Activated CD4-positive, alpha-beta T cell treated with anti-CD3 and anti-CD28 coated beads for 1 hour (primary cell): Measurements from ENCODE around the gene MICAL3.
"Not testable (repeated sequence)": the region's sequence is repeated elsewhere in the genome, so short reads cannot be mapped to it uniquely, and the experiment has no call there.

ENCODE experiments used
- DNase-seq: peaks from one replicate; pipeline ENCODE4 v3.0.0-alpha.2; 2020

The MICAL3 gene

GRCh38 chr22:18059991-18060390 is 35.6 kb upstream of the MICAL3 start:
- no peak for DNase-seq

DNA sequence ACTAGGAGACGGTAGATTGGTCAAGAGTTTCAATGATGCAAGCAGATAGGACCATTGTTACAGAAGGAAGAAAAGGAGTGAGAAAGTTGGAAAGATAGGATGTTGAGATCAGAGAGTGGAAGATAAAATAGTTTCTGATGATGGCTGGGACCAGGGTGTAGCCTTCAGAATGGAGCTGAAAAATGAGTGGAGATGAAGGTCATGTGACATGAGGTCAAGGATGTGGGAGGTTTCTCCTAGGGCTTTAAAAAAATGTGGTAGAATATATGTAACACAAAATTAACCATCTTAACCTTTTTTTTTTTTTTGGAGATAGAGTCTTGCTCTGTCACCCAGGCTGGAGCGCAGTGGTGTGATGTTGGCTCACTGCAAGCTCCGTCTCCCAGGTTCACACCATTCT is 35.1 kb upstream of the MICAL3 start:
- no peak for DNase-seq

GRCh38 chr22:18059094-18059417 is 34.7 kb upstream of the MICAL3 start:
- DNase-seq, result no peak

GRCh38 chr22:18058371-18059093 is 34.2 kb upstream of the MICAL3 start:
- no peak for DNase-seq

DNA sequence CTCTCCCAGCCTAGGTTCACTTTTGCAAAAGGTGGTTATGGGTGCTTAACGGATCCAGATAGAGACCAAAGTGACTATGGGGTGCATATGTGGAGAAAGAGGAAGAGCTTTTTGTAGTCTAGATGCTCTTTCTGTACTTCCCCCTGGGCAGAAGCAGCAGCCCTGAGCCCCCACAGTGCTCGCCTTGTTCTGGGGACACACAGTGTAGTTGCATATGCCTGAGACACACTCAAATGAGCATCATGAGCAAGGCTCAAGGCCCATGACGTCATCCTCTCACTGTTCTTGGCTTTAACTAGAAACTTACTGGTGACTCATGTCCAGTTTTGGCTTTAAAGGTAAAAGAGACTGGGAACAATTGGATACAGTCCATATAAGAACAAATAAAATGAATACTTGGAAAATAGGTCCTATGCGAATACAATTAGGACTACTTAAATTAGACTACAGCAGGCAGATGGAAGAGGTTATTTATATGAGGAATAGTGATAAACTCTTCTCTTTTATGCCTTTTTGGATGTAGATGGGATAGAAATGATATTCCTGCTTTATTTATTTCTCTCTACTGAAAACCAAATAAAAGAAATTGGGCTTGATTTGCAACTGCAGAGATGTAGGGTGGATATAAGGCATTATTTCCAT is 33.3 kb upstream of the MICAL3 start:
- DNase-seq, result no peak

- DNase-seq, result no peak
Observed at GRCh38 chr22:18056807-18057474, 32.6 kb upstream of the MICAL3 start.

GRCh38 chr22:18056161-18056666 is 31.9 kb upstream of the MICAL3 start:
- no peak for DNase-seq

DNA sequence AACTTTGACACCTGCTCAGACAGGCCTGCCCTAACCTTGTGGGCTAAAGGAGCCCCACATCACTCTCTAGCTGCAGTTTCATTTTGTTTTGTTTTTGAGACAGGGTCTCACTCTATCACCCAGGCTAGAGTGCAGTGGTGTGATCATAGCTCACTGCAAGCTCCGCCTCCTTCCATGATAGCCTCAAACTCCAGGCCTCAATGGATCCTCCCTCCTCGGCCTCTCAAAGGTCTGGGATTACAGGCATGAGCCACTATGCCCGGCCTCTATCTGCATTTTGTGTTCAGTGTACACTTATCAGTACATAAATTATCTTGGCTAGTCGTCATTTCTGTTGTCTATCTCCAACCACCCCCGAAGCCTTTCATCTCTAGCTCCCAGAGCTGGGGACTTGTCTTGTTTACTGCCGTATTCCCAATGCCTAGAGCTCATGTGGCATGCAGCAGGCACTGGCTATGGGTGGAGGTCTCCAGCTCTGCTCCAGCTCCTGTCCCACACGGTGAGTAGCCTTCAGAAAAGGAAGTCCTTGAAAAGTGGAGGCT is 31.3 kb upstream of the MICAL3 start:
- no peak for DNase-seq

- not testable (repeated sequence) for DNase-seq
Observed at GRCh38 chr22:18053216-18053946, 29.0 kb upstream of the MICAL3 start.

DNA sequence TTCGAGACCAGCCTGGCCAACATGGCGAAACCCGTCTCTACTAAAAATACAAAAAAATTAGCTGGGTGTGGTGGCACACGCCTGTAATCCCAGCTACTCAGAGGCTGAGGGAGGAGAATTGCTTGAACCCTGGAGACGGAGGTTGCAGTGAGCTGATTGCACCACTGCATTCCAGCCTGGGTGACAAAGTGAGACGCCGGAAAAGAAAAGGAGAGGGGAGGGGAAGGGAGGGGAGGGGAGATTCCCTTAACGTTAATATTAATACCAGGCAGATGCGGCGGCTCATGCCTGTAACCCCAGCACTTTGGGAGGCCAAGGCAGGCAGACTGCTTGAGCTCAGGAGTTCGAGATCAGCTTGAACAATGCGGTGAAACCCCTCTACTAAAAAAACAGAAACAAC is 26.8 kb upstream of the MICAL3 start:
- not testable (repeated sequence) for DNase-seq

DNA sequence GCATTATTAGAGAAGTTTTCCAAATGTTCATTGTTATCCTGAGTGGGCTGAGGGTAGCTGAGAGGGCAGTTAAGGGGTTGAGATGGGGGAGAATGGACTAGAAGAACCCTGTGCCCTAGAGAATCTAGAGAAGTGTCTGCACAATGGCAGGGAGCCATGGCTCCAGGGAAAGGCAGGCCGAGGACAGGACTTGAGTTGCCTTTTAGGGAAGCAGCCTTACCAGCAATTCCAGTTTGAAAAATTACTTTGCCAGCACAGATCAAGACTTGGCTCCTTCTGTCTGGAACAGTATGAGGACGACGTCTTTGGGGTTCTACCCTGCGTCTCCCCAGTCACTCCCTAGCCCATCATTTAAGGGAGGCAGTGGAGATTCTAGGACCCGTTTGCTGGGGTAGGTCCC is 25.7 kb upstream of the MICAL3 start:
- DNase-seq, result no peak

DNA sequence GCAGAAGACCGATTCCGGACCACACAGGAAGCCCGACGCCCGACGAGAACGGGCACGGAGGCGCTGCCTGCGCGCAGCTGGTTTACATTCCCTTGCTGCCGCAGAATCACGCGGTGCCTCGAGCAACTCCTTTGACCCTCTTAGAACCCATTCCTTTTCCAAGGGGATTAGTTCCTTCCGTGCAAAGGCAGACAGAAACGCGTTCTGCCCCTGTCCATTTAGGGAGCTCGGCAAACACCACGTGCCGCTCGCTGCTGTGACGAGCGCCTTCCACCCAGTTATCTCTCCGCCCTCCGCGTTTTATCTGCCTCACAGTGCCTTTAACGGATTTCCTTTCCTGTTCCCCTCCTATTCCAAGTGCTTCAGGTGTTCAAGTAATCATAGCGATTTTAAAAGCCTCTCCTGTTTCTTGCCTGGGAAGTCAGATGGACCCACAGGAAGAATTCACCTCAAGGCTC is 24.1 kb upstream of the MICAL3 start:
- no peak for DNase-seq

- DNase-seq, result no peak
Observed at GRCh38 chr22:18048041-18048440, 23.7 kb upstream of the MICAL3 start.

- DNase-seq, result no peak
Observed at GRCh38 chr22:18045794-18046193, 21.4 kb upstream of the MICAL3 start.

DNA sequence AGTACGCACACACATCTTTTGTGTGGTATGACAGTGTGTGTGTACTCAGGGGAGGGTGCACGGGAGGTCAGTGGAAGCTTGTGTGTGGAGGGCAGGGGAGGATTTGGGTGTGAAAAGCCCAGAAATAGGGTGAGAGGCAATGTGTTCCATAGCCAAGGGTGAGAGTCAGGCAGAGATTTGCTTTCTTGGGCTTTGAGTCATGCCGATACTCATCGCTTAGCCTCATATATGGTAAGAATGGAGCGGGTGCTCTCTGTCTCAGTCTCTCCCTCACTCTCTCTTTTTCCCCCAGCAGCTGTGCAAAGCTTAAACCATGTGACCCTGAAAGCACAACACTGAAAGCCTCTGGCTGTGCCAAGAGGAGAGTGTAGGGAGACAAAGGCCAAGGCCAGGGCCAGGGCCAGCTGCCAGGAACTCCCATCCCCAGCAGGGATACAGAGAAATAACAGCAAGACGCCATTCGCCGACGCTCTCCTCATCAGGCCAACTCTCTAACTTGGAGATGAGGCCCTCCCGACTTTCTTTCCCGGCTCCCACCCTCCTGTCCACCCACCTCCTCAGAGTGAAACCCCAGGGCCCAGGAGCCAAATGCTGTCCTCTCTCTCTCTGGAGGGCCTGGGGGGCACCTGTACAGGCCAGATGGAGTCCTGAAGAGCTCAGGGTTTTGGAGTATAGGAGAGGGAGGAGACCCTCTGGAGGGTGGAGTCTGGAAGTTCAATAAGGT is 20.3 kb upstream of the MICAL3 start:
- no peak for DNase-seq

- DNase-seq, result no peak
Observed at GRCh38 chr22:18042685-18043084, 18.3 kb upstream of the MICAL3 start.

GRCh38 chr22:18040898-18041297 is 16.5 kb upstream of the MICAL3 start:
- DNase-seq, result not testable (repeated sequence)

DNA sequence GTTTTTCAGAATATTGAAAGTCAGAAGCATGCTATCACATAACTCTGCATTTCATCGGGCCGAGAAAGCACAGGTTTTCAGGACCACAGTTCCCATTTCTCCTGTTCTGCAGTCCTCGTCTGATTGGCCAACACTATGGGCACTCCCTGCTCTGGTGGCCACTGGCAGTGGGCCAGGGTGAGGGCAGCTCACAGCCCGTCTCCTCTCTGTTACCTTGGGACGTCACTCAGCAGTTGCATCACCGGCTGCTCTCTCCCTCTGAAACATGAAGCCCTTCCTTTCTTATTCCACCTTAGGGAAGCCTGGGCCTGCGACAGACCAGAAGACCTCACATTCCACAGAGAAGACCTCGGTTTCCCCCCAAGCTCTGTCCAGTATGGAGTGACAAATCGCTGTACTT is 11.4 kb upstream of the MICAL3 start:
- DNase-seq, result no peak

DNA sequence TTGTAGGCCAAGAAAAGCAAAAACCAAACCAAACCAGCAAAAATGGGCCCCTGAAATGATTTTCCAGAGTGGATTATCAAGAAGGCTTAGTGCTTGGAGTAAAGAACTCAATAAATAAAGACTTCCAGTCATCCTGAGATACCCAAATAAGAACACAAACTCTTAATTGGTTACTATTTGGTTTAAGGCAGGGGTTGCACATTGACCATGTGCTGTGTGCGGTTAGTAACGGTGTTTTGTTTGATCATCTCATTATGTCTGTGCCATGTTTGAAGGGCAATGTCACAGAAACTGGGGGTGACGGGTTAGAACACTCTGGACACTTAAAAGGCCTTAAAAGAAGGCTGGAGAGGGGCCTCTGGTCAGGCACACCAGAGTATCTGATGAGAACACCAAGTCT is 9.7 kb upstream of the MICAL3 start:
- DNase-seq, result no peak

DNA sequence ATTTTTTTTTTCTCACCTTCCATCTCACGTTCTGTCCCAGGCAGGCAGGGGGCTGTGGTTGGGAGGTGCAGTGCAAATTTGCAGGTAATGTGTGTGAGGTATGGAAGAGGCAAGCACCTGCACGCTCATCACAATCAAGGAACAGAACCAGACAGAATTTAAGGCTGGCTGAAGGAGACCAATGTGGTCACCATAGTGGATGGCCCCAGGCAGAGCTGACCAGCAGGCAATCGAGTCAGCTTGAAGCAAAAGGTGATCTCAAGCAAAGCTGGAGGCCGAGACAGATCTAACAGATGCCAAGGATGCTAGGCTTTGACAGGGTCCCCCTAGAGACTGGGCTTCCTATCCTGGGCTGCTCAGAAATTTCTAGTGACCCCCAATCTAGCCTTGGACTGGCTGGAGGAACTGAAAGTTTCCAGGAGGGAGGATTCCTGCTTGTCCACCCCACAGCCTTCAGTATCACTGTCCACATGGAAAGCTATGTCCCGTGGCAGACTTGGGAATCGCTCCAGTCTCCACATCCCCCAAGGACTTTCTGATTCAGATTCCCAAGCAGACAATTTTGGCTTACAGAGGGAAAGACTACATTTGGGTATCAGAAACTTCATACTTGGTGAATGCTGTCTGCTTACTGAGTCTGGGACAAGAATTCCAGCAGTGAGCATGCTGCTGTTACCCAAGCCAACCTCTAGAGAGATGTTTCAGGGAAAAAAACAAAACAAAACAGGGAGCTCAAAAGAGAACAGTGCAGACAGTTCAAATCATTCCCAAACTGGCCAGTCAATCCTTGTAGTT is 9.0 kb upstream of the MICAL3 start:
- DNase-seq, result no peak

DNA sequence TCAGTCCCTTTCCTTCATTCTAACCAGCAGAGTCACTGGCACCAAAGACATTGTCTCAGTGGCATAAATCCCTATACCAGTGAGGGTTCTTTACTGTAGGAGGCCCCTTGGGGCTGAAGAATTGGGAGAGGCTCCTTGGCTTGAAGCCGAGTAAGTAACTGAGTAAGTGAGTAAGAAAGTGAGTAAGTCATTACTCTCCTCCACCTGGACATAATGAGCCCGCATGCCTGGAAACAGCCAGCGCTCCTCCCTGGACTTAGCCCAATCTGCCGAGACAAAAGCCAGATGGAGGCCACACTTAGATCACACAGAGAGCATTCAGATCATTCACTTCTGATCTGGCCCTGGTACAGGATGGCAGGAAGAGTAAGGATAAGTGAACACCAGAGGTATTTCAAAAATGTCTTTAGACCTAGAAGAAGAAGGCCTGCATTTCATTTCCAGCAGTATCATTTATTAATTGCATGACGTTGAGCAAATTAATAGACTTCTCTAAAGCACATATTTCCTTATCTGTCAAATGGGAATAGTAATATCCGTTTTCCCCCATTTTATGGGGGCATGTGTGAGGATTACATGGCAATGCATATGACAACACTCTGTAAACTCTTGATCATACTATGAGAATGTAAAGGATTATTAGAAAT is 8.2 kb upstream of the MICAL3 start:
- DNase-seq, result no peak
